A549 (cell line): ENCODE measurements around the gene GLB1L2.

ENCODE experiments used
- CTCF ChIP-seq: fragments of >200 bp; sonication (Bioruptor Twin); formaldehyde crosslinking; IDR thresholded peaks from 3 replicates; pipeline ENCODE4 v1.5.1; 2016
- ELK1 ChIP-seq: fragments of 150-350 bp; IDR thresholded peaks from 2 replicates; pipeline ENCODE4 v1.6.1; 2014; ENCODE audit warnings: low read depth, mild to moderate bottlenecking, low read length
- HMGXB4 ChIP-seq: fragments of 250-450 bp; sonication (Bioruptor Pico); IDR thresholded peaks from 2 replicates; pipeline ENCODE4 v1.5.0; 2021; ENCODE audit warnings: mild to moderate bottlenecking, moderate library complexity, borderline replicate concordance
- JUN ChIP-seq, 2 experiments: fragments of >200 bp; sonication (Bioruptor Twin); formaldehyde crosslinking; IDR thresholded peaks; 2 replicates in 1 of 2; 3 replicates in 1 of 2; pipeline ENCODE4 v1.6.1; 2016 to 2017
- POLR2A ChIP-seq: IDR thresholded peaks from 2 replicates; pipeline ENCODE4 v1.6.1; 2012; ENCODE audit warnings: mild to moderate bottlenecking, low read length
- SMC3 ChIP-seq: fragments of >200 bp; sonication (Bioruptor Twin); formaldehyde crosslinking; IDR thresholded peaks from 3 replicates; pipeline ENCODE4 v1.6.1; 2018; ENCODE audit warnings: inconsistent platforms

GRCh38 chr11:134293119-134294113, 38.4 kb upstream of the GLB1L2 start:
- no peak for TF ChIP-seq POLR2A
- TF ChIP-seq ELK1, result no peak
- TF ChIP-seq CTCF, result no peak
- TF ChIP-seq SMC3, result no peak
- no peak for TF ChIP-seq JUN (IDR thresholded peaks at IDR 0.05)
- no peak for TF ChIP-seq HMGXB4 (CRISPR knock-in tag)
